ENCODE measurements around the gene AMMECR1. TPM values are rescaled to one million over a fixed set of nuclear protein-coding genes. Genes with fewer than 3 reads are reported as not detected.
A peak's percentile ranks its signal among the peaks of the same experiment; 100 is the strongest.

Gene AMMECR1
- 1 to 10 TPM; 7.6 to 8.4 TPM for total RNA-seq

GRCh38 chrX:110317820-110318663 lies at the start of gene AMMECR1:
AMMECR1 (minus strand) TSS chrX:110318085; CDS start chrX:110318071, 14 bp downstream.
- intact Hi-C loops (cut with micrococcal nuclease) = loop anchor here (10.0 kb wide), 1 partner anchor 153 kb away; no protein-coding TSS in a partner anchor
- peak; percentile 85 for ATAC-seq
- Mint-ChIP-seq H3K27me3 (no peaks in the 10 kb centered on the region), H3K4me3 (peak within 1 kb of the TSS; percentile 91), H3K27ac (peak within 1 kb of the TSS; percentile 98), H3K9me3 (no peaks in the 10 kb centered on the region), H3K36me3 (ENCODE audit: low read depth) (no peaks in the 10 kb centered on the region), H3K4me1 (ENCODE audit: low read depth) (peaks cover 35% of the 10 kb centered on the region)
- CTCF ChIA-PET = interaction anchor here (0.5 to 1.6 kb wide), 5 partner anchors 12 to 172 kb away, joined by 3 to 4 read pairs (median 3); no protein-coding TSS in a partner anchor
- no peak for TF ChIP-seq CTCF (IDR thresholded peaks at IDR 0.05)
- peak; percentile 84 for DNase-seq
- POLR2A ChIA-PET = interaction anchor here (1.0 to 1.5 kb wide), 5 partner anchors 11 to 171 kb away, joined by 3 to 5 read pairs (median 4); no protein-coding TSS in a partner anchor

DNA sequence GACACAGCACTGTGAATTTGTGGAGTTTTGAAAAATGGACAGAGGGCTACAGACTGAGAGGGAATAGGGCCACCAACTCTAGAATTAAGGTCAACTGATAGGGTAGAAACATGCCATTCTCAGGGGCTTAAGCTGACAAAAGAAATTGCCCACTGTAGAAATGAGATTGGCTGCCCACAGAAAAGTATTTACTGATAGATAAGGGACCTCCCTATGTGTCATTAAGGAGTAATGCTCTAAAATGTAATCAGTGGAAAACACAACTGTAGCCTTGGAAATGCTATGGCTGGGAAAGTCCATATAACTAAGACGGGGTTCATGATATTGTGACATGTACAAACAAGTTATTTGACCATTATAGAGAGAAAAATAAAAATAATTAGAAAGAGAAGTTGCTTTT lies 45.4 kb upstream of the AMMECR1 start:
- POLR2A ChIA-PET = no interaction called here
- DNase-seq = no peak
- no peaks in the 10 kb centered on the region for H3K4me1 Mint-ChIP-seq (ENCODE audit: low read depth)
- no peak for TF ChIP-seq CTCF (IDR thresholded peaks at IDR 0.05)
- no peak overlapping the region for H3K4me3 Mint-ChIP-seq
- no peak overlapping the region for H3K27ac Mint-ChIP-seq
- CTCF ChIA-PET = no interaction called here
- H3K27me3 Mint-ChIP-seq = no peaks in the 10 kb centered on the region
- intact Hi-C loops (cut with micrococcal nuclease) = no loop called here
- no peak for ATAC-seq
- no peaks in the 10 kb centered on the region for H3K9me3 Mint-ChIP-seq
- no peaks in the 10 kb centered on the region for H3K36me3 Mint-ChIP-seq (ENCODE audit: low read depth)

DNA sequence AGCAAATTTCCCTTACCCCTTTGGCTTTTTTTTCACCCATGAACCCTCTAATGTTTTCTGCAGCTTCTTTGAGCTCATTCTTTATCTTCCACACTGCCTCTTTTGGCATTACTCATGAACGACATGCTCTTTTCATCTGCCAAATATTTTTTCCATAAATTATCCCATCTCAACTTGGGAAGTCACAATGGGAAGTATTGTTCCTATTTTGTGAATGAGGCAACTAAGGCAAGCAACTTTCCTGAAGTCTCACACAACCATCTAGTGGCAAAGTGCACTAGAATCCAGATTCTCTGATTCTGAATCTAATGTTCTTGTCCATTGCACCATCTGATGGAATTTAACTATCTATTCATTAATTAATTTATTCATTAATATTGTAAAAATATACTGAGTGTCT lies 41.4 kb upstream of the AMMECR1 start:
- Mint-ChIP-seq H3K27me3 (no peaks in the 10 kb centered on the region), H3K27ac (no peak overlapping the region), H3K4me3 (no peak overlapping the region), H3K36me3 (ENCODE audit: low read depth) (no peaks in the 10 kb centered on the region), H3K4me1 (ENCODE audit: low read depth) (no peaks in the 10 kb centered on the region), H3K9me3 (no peaks in the 10 kb centered on the region)
- no peak for DNase-seq
- ChIA-PET CTCF (interaction anchor here (1.0 kb wide), 1 partner anchor 204 kb away, joined by 3 read pairs; no protein-coding TSS in a partner anchor), POLR2A (no interaction called here)
- intact Hi-C loops (cut with micrococcal nuclease) = no loop called here
- no peak for TF ChIP-seq CTCF (IDR thresholded peaks at IDR 0.05)
- no peak for ATAC-seq

DNA sequence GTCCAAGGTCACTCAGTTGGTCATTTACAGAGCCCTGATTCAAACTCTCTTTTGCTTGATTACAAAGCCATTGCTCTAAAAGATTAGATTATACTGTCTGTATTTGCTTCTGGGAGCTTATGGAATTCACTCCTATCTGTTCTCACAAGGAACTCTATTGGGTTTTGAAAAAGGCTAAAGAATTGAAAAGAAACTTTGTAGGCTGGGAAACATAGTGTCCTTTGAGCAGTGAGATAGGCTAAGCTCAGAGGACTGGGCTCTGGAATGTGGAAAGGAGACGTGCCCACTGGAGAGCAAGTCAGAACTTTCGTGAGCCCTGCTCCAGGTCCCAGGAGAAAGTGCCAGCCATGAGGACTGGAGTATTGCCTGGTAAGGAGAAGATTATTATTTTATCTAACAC lies 40.7 kb upstream of the AMMECR1 start, which contains the start of gene RTL9:
TSS of gene RTL9 (plus strand) at position 301 of the 400 bp plus-strand sequence. CDS start 91,770 bp downstream, outside the sequence.
- Mint-ChIP-seq H3K9me3 (no peaks in the 10 kb centered on the region), H3K4me3 (no peak within 1 kb of the TSS), H3K27me3 (no peaks in the 10 kb centered on the region), H3K27ac (no peak within 1 kb of the TSS), H3K4me1 (ENCODE audit: low read depth) (no peaks in the 10 kb centered on the region), H3K36me3 (ENCODE audit: low read depth) (no peaks in the 10 kb centered on the region)
- no peak for ATAC-seq
- DNase-seq = no peak
- POLR2A ChIA-PET = no interaction called here
- intact Hi-C loops (cut with micrococcal nuclease) = no loop called here
- TF ChIP-seq CTCF (IDR thresholded peaks at IDR 0.05) = no peak
- CTCF ChIA-PET = interaction anchor here (1.0 kb wide), 1 partner anchor 203 kb away, joined by 3 read pairs; no protein-coding TSS in a partner anchor

- ChIA-PET POLR2A (no interaction called here), CTCF (interaction anchor here (1.0 kb wide), 1 partner anchor 61 kb away, joined by 3 read pairs; no protein-coding TSS in a partner anchor)
- no peak for ATAC-seq
- Mint-ChIP-seq H3K4me1 (ENCODE audit: low read depth) (no peaks in the 10 kb centered on the region), H3K9me3 (no peaks in the 10 kb centered on the region), H3K27ac (no peak overlapping the region), H3K36me3 (ENCODE audit: low read depth) (no peaks in the 10 kb centered on the region), H3K27me3 (no peaks in the 10 kb centered on the region), H3K4me3 (no peak overlapping the region)
- TF ChIP-seq CTCF (IDR thresholded peaks at IDR 0.05) = no peak
- no peak for DNase-seq
- intact Hi-C loops (cut with micrococcal nuclease) = no loop called here
Measured at GRCh38 chrX:110346681-110347080, 28.8 kb upstream of the AMMECR1 start.
